Fibroblast of lung (primary cell): ENCODE results near the gene TIMELESS.

ENCODE experiments used
- EZH2 ChIP-seq: IDR thresholded peaks from 2 replicates; pipeline ENCODE4 v1.5.1; 2012; ENCODE audit warnings: low read length, control low read depth, mild to moderate bottlenecking; ENCODE audit errors: missing control alignments
- TF ChIP-seq, protein P1 (sequence below), 2 donors: IDR thresholded peaks in 1 of 2; conservative IDR thresholded peaks in 1 of 2; 1 replicate in 1 of 2; 2 replicates in 1 of 2; pipeline ENCODE4 v1.5.1; 2011 to 2012; ENCODE audit warnings: low read length in 2 of 2, control low read depth in 1 of 2, inconsistent platforms in 1 of 2, low read depth in 1 of 2, mild to moderate bottlenecking in 1 of 2

- TF ChIP-seq, protein P1, sequence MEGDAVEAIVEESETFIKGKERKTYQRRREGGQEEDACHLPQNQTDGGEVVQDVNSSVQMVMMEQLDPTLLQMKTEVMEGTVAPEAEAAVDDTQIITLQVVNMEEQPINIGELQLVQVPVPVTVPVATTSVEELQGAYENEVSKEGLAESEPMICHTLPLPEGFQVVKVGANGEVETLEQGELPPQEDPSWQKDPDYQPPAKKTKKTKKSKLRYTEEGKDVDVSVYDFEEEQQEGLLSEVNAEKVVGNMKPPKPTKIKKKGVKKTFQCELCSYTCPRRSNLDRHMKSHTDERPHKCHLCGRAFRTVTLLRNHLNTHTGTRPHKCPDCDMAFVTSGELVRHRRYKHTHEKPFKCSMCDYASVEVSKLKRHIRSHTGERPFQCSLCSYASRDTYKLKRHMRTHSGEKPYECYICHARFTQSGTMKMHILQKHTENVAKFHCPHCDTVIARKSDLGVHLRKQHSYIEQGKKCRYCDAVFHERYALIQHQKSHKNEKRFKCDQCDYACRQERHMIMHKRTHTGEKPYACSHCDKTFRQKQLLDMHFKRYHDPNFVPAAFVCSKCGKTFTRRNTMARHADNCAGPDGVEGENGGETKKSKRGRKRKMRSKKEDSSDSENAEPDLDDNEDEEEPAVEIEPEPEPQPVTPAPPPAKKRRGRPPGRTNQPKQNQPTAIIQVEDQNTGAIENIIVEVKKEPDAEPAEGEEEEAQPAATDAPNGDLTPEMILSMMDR (conservative IDR thresholded peaks at IDR 0.05 in 1 of 2, IDR thresholded peaks at IDR 0.05 in 1 of 2; ENCODE audit: low read depth in 1 of 2, low read length in 2 of 2): no peak
- no peak for TF ChIP-seq EZH2
Measured at GRCh38 chr12:56469007-56469930, 20.0 kb upstream of the TIMELESS start.
